ENCODE data around the gene SCUBE3.
A peak's percentile ranks its signal among the peaks of the same experiment; 100 is the strongest.

SCUBE3 gene

DNA sequence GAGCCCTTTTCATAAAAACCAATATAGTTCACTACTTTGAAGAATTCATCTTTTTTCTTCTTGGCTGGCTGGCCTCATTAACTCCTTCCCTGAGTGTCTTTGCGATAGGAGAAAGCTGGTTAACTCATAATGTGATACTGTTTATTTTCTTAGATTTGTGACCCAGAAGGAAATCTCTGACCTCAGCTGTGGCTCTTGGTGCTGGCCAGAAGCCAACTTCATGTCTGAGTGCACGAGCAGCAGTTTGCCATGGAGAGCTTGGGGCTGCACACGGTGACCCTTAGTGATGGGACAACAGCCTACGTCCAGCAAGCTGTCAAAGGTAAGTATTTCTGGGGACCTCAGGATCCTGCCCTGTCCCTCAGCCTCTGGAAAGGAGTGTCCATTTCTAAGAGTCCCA lies 67.1 kb downstream of the SCUBE3 start:
- Histone ChIP-seq H2AK5ac (ENCODE audit: low read length) (no peak overlapping the region), H2AFZ (ENCODE audit: insufficient read depth, low read length, poor library complexity) (no peak overlapping the region), H4K8ac (ENCODE audit: low read depth, low read length) (no peak overlapping the region), H3K9me3 (ENCODE audit: insufficient read depth, low read depth, low read length) (no peaks in the 10 kb centered on the region), H3K4me3 (ENCODE audit: low read depth, low read length) (no peak overlapping the region), H3K79me1 (ENCODE audit: low read length) (no peaks in the 10 kb centered on the region), H3K4me2 (ENCODE audit: low read length) (no peak overlapping the region), H4K12ac (ENCODE audit: low read depth, low read length) (no peak overlapping the region), H3K79me2 (ENCODE audit: control insufficient read depth, insufficient read depth, low read length, poor library complexity) (no peaks in the 10 kb centered on the region), H2BK12ac (ENCODE audit: low read length) (no peak overlapping the region), H2BK5ac (ENCODE audit: low read depth, low read length, poor library complexity) (no peak overlapping the region), H3K36me3 (ENCODE audit: control insufficient read depth in 1 of 2, insufficient read depth in 2 of 2, low read length in 2 of 2) (peaks cover 2 to 11% of the 10 kb centered on the region in 2 experiments), H3K4ac (ENCODE audit: low read depth, low read length) (no peak overlapping the region), H3K27me3 (ENCODE audit: insufficient read depth, low read length) (no peaks in the 10 kb centered on the region), H3K4me1 (ENCODE audit: control insufficient read depth in 1 of 2, insufficient read depth in 2 of 2, low read length in 2 of 2) (no peaks in the 10 kb centered on the region), H4K91ac (ENCODE audit: low read depth, low read length) (no peak overlapping the region), H3K9ac (ENCODE audit: low read length) (no peak overlapping the region), H3K27ac (ENCODE audit: low read depth, low read length) (no peak overlapping the region), H3K23ac (ENCODE audit: low read length) (no peak overlapping the region), H2BK120ac (ENCODE audit: insufficient read depth, low read length, poor library complexity) (no peak overlapping the region), H3K14ac (ENCODE audit: low read length) (no peak overlapping the region), H3K18ac (ENCODE audit: low read length) (no peak overlapping the region)
- no peak for DNase-seq
- WGBS (ENCODE audit: extremely low coverage, insufficient coverage, insufficient read length), result no CpG with 5 or more reads among the region's 4 CpGs

- Histone ChIP-seq H3K18ac (ENCODE audit: low read length) (no peak overlapping the region), H3K4me3 (ENCODE audit: low read depth, low read length) (no peak overlapping the region), H4K91ac (ENCODE audit: low read depth, low read length) (no peak overlapping the region), H4K8ac (ENCODE audit: low read depth, low read length) (no peak overlapping the region), H3K27me3 (ENCODE audit: insufficient read depth, low read length) (no peaks in the 10 kb centered on the region), H3K9me3 (ENCODE audit: insufficient read depth, low read depth, low read length) (no peaks in the 10 kb centered on the region), H3K36me3 (ENCODE audit: control insufficient read depth in 1 of 2, insufficient read depth in 2 of 2, low read length in 2 of 2) (peaks cover 10 to 17% of the 10 kb centered on the region in 2 experiments), H3K27ac (ENCODE audit: low read depth, low read length) (no peak overlapping the region), H3K14ac (ENCODE audit: low read length) (no peak overlapping the region), H3K4ac (ENCODE audit: low read depth, low read length) (no peak overlapping the region), H2AK5ac (ENCODE audit: low read length) (no peak overlapping the region), H3K4me2 (ENCODE audit: low read length) (no peak overlapping the region), H2BK120ac (ENCODE audit: insufficient read depth, low read length, poor library complexity) (no peak overlapping the region), H2BK12ac (ENCODE audit: low read length) (no peak overlapping the region), H3K4me1 (ENCODE audit: control insufficient read depth in 1 of 2, insufficient read depth in 2 of 2, low read length in 2 of 2) (no peaks in the 10 kb centered on the region), H3K79me1 (ENCODE audit: low read length) (no peaks in the 10 kb centered on the region), H2AFZ (ENCODE audit: insufficient read depth, low read length, poor library complexity) (no peak overlapping the region), H3K23ac (ENCODE audit: low read length) (no peak overlapping the region), H4K12ac (ENCODE audit: low read depth, low read length) (no peak overlapping the region), H3K9ac (ENCODE audit: low read length) (no peak overlapping the region), H2BK5ac (ENCODE audit: low read depth, low read length, poor library complexity) (no peak overlapping the region), H3K79me2 (ENCODE audit: control insufficient read depth, insufficient read depth, low read length, poor library complexity) (no peaks in the 10 kb centered on the region)
- WGBS (ENCODE audit: extremely low coverage, insufficient coverage, insufficient read length), result no CpG with 5 or more reads among the region's 2 CpGs
- no peak for DNase-seq
Measured at GRCh38 chr6:35282472-35282871, 68.7 kb downstream of the SCUBE3 start.

DNA sequence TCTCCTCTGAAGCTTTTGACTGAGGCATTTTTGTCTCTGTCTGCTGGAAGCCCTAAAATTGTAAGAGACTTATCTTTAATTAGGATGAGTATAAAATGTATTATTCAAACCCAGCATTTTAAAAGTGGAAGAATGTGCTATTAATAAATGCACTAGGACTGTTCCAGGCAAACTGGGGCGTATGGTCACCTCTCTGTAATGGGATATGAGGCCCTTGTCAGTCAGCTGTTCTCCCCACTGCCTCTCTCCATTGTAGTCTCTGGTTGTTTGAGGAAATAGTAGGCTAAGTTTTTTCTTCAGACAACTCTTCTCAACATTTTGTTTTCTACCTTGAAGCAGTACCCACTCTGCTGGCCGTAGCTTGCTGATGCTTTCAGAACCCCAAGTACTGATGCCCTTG lies 69.6 kb downstream of the SCUBE3 start:
- Histone ChIP-seq H3K9me3 (ENCODE audit: insufficient read depth, low read depth, low read length) (no peaks in the 10 kb centered on the region), H3K14ac (ENCODE audit: low read length) (no peak overlapping the region), H4K91ac (ENCODE audit: low read depth, low read length) (no peak overlapping the region), H4K12ac (ENCODE audit: low read depth, low read length) (no peak overlapping the region), H3K4ac (ENCODE audit: low read depth, low read length) (no peak overlapping the region), H3K4me3 (ENCODE audit: low read depth, low read length) (no peak overlapping the region), H3K4me1 (ENCODE audit: control insufficient read depth in 1 of 2, insufficient read depth in 2 of 2, low read length in 2 of 2) (no peaks in the 10 kb centered on the region), H3K9ac (ENCODE audit: low read length) (no peak overlapping the region), H3K79me2 (ENCODE audit: control insufficient read depth, insufficient read depth, low read length, poor library complexity) (no peaks in the 10 kb centered on the region), H2BK12ac (ENCODE audit: low read length) (no peak overlapping the region), H2AK5ac (ENCODE audit: low read length) (no peak overlapping the region), H4K8ac (ENCODE audit: low read depth, low read length) (no peak overlapping the region), H3K36me3 (ENCODE audit: control insufficient read depth in 1 of 2, insufficient read depth in 2 of 2, low read length in 2 of 2) (peaks cover 17 to 25% of the 10 kb centered on the region in 2 experiments), H3K18ac (ENCODE audit: low read length) (no peak overlapping the region), H3K27ac (ENCODE audit: low read depth, low read length) (no peak overlapping the region), H3K4me2 (ENCODE audit: low read length) (no peak overlapping the region), H2BK120ac (ENCODE audit: insufficient read depth, low read length, poor library complexity) (no peak overlapping the region), H3K27me3 (ENCODE audit: insufficient read depth, low read length) (no peaks in the 10 kb centered on the region), H2AFZ (ENCODE audit: insufficient read depth, low read length, poor library complexity) (no peak overlapping the region), H3K23ac (ENCODE audit: low read length) (no peak overlapping the region), H2BK5ac (ENCODE audit: low read depth, low read length, poor library complexity) (no peak overlapping the region), H3K79me1 (ENCODE audit: low read length) (no peaks in the 10 kb centered on the region)
- WGBS (ENCODE audit: extremely low coverage, insufficient coverage, insufficient read length), result no CpG with 5 or more reads among the region's 2 CpGs
- no peak for DNase-seq

- Histone ChIP-seq H3K9ac (ENCODE audit: low read length) (no peak overlapping the region), H3K27me3 (ENCODE audit: insufficient read depth, low read length) (no peaks in the 10 kb centered on the region), H3K79me1 (ENCODE audit: low read length) (no peaks in the 10 kb centered on the region), H3K4me3 (ENCODE audit: low read depth, low read length) (peak overlapping the region; percentile 20), H3K18ac (ENCODE audit: low read length) (no peak overlapping the region), H3K4ac (ENCODE audit: low read depth, low read length) (no peak overlapping the region), H3K4me2 (ENCODE audit: low read length) (no peak overlapping the region), H4K8ac (ENCODE audit: low read depth, low read length) (no peak overlapping the region), H2AFZ (ENCODE audit: insufficient read depth, low read length, poor library complexity) (no peak overlapping the region), H3K27ac (ENCODE audit: low read depth, low read length) (no peak overlapping the region), H2BK5ac (ENCODE audit: low read depth, low read length, poor library complexity) (no peak overlapping the region), H3K14ac (ENCODE audit: low read length) (no peak overlapping the region), H3K36me3 (ENCODE audit: control insufficient read depth in 1 of 2, insufficient read depth in 2 of 2, low read length in 2 of 2) (peaks cover 40 to 45% of the 10 kb centered on the region in 2 experiments), H3K4me1 (ENCODE audit: control insufficient read depth in 1 of 2, insufficient read depth in 2 of 2, low read length in 2 of 2) (no peaks in the 10 kb centered on the region), H2AK5ac (ENCODE audit: low read length) (no peak overlapping the region), H2BK12ac (ENCODE audit: low read length) (no peak overlapping the region), H3K23ac (ENCODE audit: low read length) (no peak overlapping the region), H3K79me2 (ENCODE audit: control insufficient read depth, insufficient read depth, low read length, poor library complexity) (no peaks in the 10 kb centered on the region), H3K9me3 (ENCODE audit: insufficient read depth, low read depth, low read length) (peaks cover 2% of the 10 kb centered on the region), H2BK120ac (ENCODE audit: insufficient read depth, low read length, poor library complexity) (no peak overlapping the region), H4K12ac (ENCODE audit: low read depth, low read length) (no peak overlapping the region), H4K91ac (ENCODE audit: low read depth, low read length) (no peak overlapping the region)
- no CpG with 5 or more reads among the region's 12 CpGs for WGBS (ENCODE audit: extremely low coverage, insufficient coverage, insufficient read length)
- DNase-seq, result no peak
Measured at GRCh38 chr6:35287671-35288396, 74.1 kb downstream of the SCUBE3 start.

Data from trophoblast cell (in vitro differentiated cells and primary cell).